Glomerular visceral epithelial cell (primary cell): ENCODE results near the gene MMP14.
A peak's percentile ranks its signal among the peaks of the same experiment; 100 is the strongest.
"Not testable (repeated sequence)": the region's sequence is repeated elsewhere in the genome, so short reads cannot be mapped to it uniquely, and the experiment has no call there.

Experiments used
- DNase-seq: peaks from one replicate; pipeline ENCODE4 v3.0.0-alpha.2; 2016; ENCODE audit errors: extremely low spot score

MMP14 gene

DNA sequence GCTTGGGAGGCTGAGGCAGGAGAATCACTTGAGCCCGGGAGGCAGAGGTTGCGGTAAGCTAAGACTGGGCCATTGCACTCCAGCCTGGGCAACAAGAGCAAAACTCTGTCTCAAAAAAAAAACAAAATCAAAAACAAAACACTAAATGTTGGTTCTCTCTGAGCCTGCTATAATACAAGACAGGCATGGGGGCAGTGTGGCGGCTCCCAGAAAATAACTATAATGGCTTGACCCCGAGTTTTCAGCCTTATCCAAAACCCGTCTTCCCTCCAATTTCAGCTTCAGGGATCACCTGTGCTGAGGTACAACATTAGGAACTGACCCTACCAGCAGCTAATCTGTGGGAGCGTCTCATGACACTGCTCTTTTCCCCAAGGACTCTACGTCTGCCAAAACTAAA, 22.0 kb upstream of the MMP14 start:
- DNase-seq: no peak

DNA sequence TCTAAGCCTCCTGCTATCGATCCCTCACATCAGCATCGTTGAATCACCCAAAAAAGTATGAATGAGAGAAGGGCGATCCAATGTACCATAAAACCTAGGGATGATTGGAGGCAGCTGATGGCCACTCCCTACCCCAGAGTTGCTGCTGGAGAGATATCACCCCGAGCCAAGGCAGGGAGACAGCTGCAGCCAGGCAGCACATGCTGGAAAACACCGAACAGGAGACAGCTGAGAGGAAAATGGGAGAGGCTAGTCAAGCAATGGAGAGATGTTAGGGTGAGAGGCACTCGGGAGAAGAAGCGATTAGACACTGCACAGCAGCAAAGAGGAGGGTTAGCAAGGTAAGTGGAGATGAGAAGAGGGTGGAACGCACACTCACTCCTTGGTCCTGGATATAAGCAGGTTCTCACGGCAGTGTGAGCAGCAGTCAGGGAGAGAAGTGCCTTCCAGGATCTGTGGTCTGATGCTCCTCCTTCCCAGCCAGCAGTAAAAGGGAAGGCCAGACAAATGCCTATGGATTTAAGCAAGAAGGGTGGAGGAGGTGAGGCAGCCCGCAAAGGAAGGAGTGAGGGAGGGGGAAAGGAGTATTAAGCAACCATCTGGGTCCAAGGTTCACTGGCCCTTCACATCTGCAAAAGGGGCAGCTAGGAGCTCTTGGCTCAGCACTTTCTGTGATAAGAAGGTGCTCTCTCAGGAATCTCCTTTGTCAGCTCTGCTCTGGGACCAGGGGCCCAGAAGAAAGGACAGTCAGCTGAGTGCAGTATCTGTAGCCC, 21.3 kb upstream of the MMP14 start, which contains the start of gene SLC7A7:
Gene SLC7A7, minus strand, starts transcription at position 495 of the 773 bp plus-strand sequence. CDS start 2,037 bp downstream, outside the sequence.
- peak; percentile 80 for DNase-seq

DNA sequence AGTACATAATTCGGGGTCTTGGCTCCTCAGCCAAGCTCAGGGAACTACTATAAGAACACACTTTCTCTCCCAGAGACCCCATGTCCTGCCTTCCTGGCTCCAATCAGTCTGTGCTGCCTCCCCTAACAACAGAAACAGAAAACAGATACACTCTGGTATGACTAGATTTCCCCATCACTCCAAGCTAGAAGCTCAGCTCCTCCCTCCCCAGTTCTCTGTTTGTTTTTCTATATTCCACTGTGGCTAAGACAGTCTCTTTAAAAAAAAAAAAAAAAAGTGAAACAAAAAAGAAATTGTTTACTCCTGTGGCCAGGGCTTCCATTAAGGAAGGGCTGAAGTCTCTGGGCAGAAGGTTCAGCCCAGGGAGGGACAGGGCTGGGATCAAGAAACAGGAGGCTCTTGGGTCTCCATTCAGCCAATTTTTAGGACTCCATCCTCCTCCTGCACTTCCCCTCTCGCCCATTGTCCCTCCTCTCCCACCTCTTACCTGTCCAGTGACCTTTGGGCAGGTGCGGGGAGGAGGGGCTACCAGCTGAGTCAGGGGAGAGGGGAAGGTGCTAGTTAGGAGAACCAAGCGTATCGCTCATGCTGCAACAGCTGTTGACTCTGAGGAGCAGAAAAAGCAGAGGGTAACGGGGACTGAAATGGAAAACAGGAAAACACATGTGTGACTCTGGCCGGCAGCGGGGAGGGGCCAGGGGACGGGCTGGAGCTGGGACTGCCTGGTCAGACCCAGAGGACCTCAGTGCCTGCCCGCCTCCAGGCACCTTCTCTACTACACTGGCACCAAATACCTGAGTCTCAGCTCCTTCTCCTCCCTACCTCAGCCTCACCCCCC, 17.0 kb upstream of the MMP14 start:
- DNase-seq: peak; percentile 31

DNA sequence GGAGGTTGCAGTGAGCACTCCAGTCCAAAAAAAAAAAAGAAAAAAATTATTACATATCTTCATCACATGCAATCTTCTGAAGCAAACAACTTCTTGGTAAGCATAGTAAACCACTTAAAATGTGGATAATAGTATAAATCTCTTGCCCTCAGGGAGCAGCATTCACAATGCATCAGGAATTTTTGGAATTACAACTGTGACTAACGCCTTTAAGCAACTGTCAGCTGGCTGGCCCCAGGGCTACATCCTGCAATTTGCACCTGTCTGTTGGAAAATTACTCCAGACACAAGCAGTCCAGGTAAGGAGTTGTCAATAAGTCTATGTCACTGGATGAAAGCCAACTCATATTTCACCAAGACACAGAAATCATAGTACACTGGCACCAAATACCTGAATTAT, 15.7 kb upstream of the MMP14 start:
- DNase-seq: no peak

DNA sequence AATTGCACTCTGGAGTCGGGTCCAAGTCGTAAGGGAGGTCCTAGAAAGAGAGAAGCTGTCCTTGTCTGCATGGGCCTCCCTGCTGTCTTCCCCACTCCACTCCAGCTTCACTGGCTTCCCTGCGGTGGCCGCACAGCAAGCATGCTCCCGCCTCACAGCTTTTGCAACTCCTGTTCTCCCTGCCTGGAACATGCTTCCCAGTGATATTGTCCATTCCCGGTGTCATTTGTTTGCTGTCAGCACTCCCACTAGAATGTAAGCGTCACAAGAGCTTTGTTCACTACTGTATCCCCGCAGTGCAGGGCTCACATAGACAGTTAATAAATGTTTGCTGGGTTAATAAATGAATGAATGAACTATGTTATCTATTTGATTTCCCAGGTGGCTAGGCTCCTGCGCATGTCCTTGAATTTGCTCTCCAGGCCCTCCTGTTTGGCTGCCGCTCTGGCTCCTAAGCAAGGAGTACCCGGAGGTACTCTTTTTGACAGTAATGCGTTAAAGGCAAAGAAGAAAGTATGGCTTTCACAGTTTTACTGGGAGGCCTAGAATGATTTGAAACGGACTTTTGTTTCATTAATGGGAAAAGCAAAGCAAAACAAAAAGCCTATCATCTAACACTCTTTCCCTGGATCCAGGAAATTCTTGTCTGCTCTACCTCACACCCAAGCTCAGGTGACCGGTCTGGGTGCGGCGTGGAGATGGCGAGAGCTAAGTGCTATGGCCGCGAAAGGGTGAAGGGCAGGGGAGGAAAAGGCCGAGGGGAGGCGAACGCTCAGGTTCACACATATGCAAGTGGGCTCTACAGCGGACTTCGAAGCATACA, 15.0 kb upstream of the MMP14 start:
- peak; percentile 28 for DNase-seq

DNA sequence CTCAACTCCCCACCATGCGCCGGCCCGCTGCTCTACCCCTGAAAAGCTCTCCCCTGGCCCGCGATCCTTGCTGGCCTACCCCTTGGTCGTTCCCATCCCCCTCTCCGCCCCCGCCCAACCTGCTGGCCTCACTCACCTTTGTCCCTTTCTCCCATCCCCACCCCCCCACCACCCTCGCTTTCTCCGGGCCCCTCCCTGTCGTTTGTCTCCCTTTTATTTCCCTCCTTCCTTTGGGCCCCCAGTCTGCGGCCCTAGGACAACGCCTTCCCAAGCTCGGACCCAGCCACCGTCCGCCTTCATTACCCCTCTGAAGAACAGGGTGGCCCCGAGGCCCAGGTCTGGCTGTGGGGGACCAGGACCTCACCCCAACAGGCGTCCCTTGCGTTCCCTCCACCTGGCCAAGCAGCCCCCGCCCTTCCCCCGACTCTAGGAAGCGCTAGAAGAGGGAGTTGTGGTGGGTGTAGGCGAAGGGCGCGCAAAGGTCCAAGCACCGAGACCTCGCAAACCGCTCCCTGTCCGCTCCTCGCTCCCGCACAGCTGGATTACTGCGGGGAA, 14.3 kb upstream of the MMP14 start:
- DNase-seq: no peak

DNA sequence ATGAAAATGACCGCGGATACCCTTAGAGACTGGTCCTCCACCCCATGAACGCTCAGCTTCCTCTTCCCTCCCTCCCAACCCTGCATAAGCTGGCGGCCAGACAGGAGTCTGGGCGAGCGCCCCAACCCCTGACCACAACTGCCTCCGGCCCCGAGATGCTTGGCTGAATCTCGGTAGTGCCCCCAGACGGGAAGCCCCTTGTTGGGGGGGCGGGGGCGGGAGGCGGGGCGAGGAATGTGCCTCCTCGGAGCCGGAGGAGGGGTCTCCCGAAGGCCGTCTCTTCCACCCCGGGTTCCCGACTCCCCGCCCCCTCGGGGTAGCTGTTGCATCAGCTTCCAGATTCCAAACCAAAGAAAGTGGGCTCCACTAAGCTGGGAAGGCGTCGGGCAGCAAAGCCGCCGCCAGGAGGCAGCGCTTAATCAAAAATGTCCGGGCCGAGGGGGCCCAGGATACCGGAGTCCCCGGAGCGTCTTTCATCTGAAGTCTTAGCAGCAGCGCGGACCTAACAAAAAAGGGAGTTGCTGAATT, 13.8 kb upstream of the MMP14 start:
- DNase-seq: peak; percentile 96

DNA sequence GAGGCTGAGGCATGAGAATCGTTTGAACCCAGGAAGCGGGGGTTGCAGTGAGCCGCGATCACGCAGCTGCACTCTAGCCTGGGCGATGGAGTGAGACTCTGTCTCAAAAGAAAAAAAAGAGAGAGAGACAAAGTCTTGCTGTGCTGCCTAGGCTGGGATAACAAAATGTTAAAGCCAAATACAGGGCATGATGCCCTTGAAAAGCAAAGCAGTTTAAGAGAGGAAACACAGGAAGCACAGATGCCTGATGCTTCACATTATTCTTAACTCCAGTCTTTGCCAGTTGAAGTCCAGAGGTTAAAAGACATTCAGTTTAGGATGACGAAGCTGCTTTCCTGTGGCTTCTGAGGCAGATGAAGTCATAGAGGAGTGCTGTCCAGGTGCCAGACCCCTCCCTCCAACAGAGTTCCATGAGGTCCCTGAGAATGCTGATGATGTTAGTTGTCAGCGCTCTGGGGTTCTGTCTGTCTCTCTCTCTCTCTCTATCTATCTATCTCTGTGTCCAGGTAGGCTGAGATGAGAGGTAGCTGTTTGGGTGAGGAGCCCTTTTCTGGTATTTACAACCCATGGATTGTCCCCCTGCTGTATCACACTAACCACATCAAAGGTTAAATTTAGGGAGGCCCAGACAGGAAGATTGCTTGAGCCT, 11.6 kb upstream of the MMP14 start:
- DNase-seq: peak; percentile 94

DNA sequence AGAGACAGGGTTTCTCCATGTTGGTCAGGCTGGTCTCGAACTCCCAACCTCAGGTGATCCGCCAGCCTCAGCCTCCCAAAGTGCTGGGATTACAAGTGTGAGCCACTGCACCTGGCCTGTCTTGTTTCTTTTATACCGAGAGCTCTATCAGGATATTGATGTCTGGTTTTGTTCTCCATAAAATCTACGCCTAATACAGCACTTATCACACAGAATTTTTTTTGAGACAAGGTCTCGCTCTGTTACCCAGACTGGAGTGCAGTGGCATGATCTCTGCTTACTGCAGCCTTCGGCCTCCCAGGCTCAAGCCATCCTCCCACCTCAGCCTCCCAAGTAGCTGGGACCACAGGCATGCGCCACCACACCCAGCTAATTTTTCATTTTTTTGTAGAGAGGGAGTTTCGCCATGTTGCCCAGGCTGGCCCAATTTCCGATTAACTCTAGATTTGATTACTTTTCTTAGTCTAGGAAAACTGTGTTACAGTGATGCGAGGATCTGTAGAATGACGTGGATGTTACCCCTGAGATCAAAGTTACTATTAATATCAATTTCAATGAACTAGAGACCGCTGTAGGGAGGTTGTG, 7.2 kb upstream of the MMP14 start:
- DNase-seq: not testable (repeated sequence)

DNA sequence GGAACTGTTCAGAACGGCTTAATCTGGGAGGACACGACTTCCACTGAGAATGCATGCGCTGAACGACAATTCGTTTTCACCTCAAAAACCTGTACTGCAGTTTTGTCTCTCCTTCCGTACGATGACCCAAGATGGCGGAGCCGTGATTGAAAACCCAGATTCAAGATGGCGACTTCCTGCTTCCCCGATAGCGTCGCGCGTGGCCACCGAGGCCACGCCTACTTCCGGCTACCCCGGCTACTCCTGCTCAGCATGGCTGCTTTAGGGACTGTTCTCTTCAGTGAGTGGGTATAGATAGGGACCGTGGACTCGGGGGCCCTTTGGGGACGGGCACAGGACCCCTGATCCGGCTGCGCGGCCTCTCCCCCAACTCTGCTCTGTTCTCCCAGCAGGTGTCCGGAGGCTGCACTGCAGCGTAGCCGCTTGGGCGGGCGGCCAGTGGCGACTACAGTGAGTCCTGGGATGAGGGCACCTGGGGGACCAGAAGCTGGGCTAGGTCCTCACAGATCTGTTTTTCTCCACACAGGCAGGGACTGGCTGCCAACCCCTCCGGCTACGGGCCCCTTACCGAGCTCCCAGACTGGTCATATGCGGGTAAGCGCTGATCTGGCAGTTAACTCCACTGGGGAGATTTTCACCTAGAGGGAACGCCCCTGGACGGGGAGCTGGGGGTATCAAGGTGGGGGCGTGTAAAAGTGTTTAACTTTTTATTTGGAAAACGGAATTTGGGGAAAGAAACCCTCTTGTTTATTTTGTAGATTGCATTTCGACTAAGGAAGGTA, 6.5 kb upstream of the MMP14 start, which contains the start of gene MRPL52:
Gene MRPL52, plus strand, starts transcription at position 227 of the 782 bp plus-strand sequence. Its CDS starts 26 bp downstream, at position 253.
- DNase-seq: peak; percentile 89

DNA sequence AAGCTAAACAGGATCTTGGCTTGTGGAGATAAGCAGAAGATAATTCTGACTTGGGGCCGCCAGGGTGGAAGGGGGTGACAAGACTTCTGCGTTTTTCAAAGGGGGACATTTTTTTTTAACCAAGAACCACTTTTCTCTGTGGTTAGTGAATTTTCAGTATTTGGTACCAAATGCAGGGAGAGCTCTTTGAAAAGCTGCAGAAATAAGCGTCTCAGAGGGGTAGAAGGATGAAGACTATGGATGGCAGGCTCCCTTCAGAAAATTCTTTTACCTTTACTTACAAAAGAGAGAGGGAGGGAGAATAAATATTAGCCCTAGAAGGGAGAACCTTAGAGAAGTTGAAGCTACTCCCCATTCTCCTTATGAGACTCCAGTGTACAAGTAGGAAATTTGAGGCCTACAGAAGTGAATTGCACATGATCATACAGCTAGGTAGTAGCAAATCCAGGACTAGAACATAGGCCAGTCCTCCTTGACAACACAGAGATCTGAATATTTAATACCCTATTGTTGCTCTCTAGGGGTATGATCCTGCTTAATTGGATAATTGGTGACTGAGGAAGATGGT, 5.9 kb upstream of the MMP14 start:
- DNase-seq: no peak

DNA sequence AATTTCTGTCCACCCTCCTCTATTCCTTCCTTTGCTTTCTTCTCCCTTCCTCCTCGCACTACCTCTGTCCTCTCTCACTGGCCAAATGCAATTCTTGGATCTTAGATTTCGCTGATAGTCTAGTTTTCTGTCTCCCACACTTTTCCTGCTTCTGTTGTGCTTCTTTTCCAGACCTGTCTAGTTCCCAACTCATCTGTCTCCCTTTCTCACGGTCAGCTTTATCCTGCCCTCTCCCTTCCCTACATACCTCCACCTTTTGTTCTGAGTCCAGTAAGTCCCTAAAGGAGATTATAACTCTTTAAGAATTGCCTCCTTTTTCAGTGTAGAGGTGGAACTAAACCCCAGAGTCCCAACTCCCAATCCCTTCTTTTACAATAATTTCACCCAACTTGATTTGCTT, 880 bp upstream of the MMP14 start:
- no peak for DNase-seq

DNA sequence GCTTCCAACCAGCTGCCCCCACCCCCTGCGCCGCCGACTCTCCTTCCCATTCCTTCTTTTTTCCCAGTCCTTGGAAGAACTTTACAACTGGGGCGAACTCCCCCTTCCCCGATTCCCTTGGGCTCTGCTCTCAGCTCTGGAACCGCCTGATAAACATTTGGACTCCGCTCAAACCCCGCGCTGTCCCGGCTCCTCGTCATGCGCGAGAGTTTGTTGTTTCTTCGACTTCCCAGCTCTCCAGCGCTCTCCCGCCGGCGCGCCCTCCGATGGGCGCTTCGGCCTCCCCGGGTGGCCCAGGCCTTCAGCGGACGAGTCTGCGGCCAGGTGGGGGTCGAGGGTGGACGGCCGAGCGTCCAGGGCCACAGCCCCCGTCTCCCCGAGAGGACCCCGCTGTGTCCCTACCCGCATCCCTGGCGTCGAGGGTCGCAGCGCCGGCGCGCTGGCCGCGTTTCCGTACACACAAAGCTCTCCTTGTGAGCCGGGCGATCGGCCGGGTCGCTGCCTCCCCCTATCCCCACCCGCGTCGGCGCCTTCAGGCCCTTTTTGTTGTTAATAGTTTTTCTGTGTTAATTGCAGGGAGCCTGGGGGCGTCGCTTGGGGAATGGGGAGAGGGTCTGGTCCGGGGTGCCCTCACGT, 847 bp downstream of the MMP14 start:
- DNase-seq: peak; percentile 28

DNA sequence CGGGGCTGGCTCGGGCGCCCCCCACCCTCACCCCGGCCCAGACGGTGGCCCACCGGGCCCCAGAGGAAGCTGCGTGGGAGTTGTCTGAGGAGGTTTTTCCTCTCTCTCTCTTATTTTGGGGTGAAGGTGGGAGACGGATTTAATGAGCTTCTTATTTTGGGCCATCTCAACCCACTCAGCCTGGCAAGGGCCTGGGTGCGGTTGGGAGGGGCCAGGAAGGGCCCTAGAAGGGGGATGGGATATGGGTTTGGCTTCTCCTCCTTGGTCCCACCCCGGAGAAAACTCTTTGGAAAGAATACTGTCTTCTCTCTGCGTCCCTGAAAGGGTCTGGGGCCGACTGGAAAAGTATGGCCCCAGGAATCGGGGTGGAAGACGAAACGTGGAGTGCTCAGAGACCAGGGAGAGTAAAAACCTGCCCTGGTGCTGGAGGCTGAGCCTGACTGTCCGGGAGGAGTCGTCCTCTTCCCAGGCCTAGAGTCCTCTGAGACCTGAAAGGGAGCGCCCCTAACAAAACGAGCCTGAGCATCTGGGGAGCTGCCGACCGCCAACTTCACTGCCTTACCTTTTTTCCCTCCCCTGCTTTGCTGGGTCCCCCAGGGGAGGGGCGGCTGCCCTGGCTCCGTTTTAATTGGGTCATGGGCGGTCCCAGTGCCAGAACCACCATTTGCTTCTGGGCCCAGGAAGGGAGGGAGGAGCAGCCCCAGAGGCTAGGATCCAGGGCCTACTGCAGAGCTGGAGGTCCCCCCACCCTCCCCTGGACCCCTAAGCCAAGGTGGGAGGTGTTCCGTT, 1.6 kb downstream of the MMP14 start:
- peak; percentile 67 for DNase-seq

DNA sequence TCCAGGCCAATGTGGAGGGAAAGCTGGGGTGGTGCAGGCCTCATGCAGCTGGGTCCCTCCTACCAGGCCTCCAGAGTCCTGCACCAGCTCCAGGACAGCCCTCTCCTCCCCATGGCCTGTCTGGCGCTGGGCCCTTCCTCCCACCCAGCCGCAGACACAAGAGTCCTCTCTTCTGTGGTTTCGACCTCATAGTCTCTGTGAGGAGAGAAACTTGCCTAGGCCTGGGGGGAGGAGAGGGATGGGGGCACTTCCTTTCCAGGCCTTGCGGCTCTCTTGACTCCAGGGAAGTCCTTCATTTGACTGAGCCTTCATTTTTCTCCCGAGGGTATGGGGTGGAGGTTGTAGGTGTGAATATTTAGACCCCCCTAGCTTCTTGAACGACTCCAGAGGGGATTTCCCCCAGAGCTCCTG, 2.3 kb downstream of the MMP14 start:
- peak; percentile 86 for DNase-seq

DNA sequence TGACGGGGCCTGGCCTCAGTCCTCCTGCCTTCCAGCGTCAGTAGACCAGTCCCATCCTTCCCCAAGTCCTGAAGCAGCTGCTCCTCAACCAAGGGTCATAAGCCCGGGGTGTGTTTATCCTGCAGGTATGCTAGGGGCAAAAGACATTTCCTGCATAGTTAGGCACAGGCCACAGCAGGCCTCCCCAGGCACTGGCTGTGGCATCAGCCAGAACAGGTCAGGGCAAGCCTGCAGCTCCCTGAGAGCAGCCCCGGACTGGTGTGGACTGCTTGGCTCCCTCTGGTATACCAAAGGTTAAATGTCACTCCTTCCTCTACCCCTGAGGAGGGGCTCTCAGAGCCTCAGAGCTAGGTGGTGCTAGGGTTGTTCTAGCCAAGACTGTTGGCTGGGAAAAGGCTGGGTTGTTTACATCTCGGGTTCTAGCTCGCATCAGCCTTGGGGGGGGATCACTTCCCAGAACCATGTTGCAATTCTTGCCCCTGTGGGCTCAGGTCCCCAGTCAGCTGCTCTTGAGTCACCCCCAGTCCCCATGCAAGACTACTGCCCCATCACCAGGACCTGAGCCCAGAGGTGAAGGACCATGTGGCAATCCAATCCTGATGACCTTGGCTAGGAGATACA, 2.9 kb downstream of the MMP14 start:
- DNase-seq: no peak

DNA sequence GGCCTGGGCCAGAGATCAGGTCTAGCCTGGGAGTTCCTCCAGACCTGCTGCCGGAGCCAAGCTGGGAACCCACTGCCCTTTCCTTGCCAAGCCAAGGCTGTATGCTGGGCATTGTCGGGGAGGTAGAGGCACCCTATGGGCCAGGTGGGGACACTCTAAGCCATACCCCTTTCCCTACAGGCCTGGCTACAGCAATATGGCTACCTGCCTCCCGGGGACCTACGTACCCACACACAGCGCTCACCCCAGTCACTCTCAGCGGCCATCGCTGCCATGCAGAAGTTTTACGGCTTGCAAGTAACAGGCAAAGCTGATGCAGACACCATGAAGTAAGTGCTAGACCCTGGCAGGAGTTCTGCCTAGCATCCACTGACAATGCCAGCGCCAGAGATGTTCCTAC, 4.9 kb downstream of the MMP14 start:
- no peak for DNase-seq

DNA sequence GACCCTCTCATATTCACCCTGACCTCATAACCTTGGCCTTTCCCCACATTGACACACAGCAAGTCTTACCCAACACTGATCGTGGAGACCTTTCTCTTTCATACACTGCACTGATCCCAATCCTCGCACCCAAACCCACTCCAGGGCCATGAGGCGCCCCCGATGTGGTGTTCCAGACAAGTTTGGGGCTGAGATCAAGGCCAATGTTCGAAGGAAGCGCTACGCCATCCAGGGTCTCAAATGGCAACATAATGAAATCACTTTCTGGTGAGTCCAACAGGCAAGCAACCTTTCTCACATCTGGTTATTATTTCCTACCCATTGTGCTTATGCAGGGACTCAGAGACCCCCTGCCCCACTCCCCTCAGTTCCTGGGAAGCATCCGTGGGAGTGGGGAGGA, 5.4 kb downstream of the MMP14 start:
- no peak for DNase-seq
